Mucosa of descending colon (tissue), 3 donors: ENCODE data around the gene STX18. TPM values are rescaled to one million over a fixed set of nuclear protein-coding genes. Genes with fewer than 3 reads are reported as not detected.

Experiments used
- ATAC-seq: fragments of 200-7000 bp; cut with Tn5 transposase; one replicate; pipeline ENCODE4 v1.9.1; 2020; ENCODE audit warnings: mild to moderate bottlenecking, moderate library complexity
- DNase-seq, 3 donors: peaks; one replicate each; pipeline ENCODE4 v3.0.0-alpha.2; 2020
- H3K36me3 ChIP-seq: fragments of 200-600 bp; one replicate; pipeline ENCODE4 v1.8.0; 2021; ENCODE audit warnings: low read depth, mild to moderate bottlenecking
- H3K4me1 ChIP-seq: fragments of 200-600 bp; one replicate; pipeline ENCODE4 v1.8.0; 2021; ENCODE audit warnings: low read depth, mild to moderate bottlenecking
- H3K4me3 ChIP-seq: fragments of 200-600 bp; one replicate; pipeline ENCODE4 v1.8.0; 2021; ENCODE audit warnings: mild to moderate bottlenecking
- H3K9me3 ChIP-seq: fragments of 200-600 bp; one replicate; pipeline ENCODE4 v1.8.0; 2021; ENCODE audit warnings: mild to moderate bottlenecking
- CTCF ChIP-seq: fragments of 200-600 bp; IDR thresholded peaks from one replicate; pipeline ENCODE4 v1.8.0; 2022; ENCODE audit warnings: antibody characterized with exemption, mild to moderate bottlenecking
- intact Hi-C, 2 donors: fragments of 100-400 bp; cut with DNase I in 1 of 2; cut with micrococcal nuclease in 1 of 2; formaldehyde crosslinking; loops; one replicate each; pipeline versions ENCODE4 v1.11.0 to v1.11.1; 2022; cut with DNase I, micrococcal nuclease
- total RNA-seq, 3 donors: library from RNA; stranded (reverse); fragmentation: NEBNext Ultra II Directional in 2 of 3; extraction: Animal tissue kit (Norgen Biotek cat#: 25700) in 2 of 3; gene quantifications; one replicate each; pipeline versions ENCODE4 v1.2.1 to v1.2.4, GENCODE V29; 2021 to 2023
- donor health status: DM: no; HTN: no; CAD: no; lungs with moderate emphysema.
- donor health status: DM: no; HTN: no; CAD: no.
- donor health status: DM: no; HTN: yes; CAD: no.

The STX18 gene
- total RNA-seq, 3 donors from 2014 or later: 33.1 to 43.3 (median 36.3) TPM

DNA sequence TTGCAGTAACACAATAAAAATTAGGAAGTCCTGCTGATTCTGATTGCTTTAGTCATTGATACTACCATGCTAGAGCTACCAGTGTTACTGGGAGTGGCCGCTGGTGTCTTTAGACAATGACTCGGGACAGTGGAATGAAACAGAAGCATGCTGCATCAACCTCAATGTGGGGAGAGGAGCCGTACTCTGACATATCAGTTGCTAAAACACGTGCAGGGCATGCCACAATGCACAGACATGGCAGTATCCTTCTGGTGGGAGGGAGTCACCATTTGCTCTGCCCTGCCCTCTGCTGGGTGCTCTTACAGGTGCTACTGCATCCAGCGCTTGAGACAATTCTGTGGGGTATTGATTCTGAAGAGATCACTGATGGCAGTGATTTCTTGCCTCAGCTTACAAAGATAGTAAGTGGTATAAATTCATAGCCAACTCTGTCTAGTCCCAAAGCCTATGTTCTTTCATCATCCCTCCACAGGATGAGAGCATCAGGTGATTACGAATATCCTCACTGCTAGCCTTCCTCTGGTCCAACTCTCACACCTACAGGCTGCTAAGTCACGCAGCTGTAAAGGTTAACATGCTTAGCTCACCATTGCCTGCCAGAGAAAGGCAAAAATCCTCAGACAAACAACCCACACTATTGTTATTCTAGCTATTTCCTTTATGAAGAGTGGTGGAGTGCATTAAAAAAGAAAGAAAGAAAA lies 111.2 kb downstream of the STX18 start:
- DNase-seq: peak in 1 of 3 donors; percentile 44
- H3K4me3 ChIP-seq: no peak overlapping the region
- H3K4me1 ChIP-seq: no peaks in the 10 kb centered on the region
- no peaks in the 10 kb centered on the region for H3K9me3 ChIP-seq
- no peaks in the 10 kb centered on the region for H3K36me3 ChIP-seq
- intact Hi-C loops: no loop called here
- ATAC-seq: peak; percentile 77
- TF ChIP-seq CTCF: no peak

GRCh38 chr4:4428966-4429875 lies 112.6 kb downstream of the STX18 start:
- no peaks in the 10 kb centered on the region for H3K4me1 ChIP-seq
- ATAC-seq (no peak), DNase-seq (no peak)
- H3K9me3 ChIP-seq: no peaks in the 10 kb centered on the region
- TF ChIP-seq CTCF: no peak
- intact Hi-C loops: no loop called here
- no peaks in the 10 kb centered on the region for H3K36me3 ChIP-seq
- no peak overlapping the region for H3K4me3 ChIP-seq

DNA sequence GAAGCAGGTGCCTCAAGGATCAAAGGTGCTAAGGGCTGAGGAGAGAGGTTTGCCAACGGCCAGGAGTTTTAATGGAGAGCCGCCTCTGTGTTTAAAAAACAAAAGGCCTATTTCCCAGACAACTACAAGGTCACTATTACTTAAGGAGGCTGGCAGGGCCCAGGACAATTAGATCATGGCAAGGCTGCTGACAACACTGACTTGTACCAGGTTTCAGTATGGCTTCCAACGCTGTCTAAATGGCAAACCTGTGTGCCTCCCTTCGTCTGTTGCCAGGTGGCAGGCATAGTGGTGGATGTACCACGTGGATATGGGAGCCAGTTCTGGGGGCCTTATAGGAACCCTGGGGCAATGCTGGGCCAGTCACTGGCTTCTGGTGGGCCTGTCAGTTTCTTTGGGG lies 114.0 kb downstream of the STX18 start:
- no peaks in the 10 kb centered on the region for H3K9me3 ChIP-seq
- no peak for TF ChIP-seq CTCF
- no peak overlapping the region for H3K4me3 ChIP-seq
- DNase-seq (no peak), ATAC-seq (no peak)
- no peaks in the 10 kb centered on the region for H3K36me3 ChIP-seq
- intact Hi-C loops: no loop called here
- H3K4me1 ChIP-seq: no peaks in the 10 kb centered on the region

DNA sequence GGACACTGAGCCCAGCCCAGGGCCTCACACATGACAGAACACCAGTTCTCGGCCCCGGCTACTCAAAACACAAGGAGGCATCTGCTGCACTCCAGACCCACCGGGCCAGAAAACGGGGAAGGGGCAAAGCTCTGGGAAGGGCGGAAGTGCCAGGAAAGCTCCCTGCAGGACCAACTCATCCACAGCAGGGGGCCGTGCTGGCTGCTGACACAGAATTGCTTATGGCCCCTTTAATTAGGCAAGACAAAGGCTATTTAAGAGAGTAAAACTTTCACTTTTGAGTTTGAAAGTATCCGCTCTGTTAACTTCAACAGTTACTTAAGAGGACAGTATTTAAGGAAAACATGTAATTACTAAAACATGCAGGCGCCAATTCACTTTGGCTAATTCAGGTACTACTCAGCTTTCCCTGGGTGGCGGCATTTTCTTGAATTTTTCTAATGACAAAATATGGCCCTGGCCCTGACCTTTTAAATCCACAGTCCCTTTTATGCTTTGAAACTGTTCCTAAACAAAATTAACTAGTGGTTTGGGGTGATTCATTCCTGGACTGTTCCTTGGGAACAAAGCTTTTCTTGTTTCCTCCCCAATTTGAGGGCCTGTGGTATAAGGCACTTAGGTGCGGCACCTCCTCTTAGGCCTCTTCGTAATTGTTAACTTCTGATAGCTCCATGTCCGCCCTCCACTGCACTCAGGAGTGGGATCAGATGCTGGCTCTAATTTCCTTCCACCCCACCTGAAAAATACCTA lies 114.6 kb downstream of the STX18 start:
- no peak overlapping the region for H3K4me3 ChIP-seq
- DNase-seq (no peak), ATAC-seq (no peak)
- H3K4me1 ChIP-seq: no peaks in the 10 kb centered on the region
- H3K36me3 ChIP-seq: no peaks in the 10 kb centered on the region
- no peaks in the 10 kb centered on the region for H3K9me3 ChIP-seq
- intact Hi-C loops: no loop called here
- no peak for TF ChIP-seq CTCF

DNA sequence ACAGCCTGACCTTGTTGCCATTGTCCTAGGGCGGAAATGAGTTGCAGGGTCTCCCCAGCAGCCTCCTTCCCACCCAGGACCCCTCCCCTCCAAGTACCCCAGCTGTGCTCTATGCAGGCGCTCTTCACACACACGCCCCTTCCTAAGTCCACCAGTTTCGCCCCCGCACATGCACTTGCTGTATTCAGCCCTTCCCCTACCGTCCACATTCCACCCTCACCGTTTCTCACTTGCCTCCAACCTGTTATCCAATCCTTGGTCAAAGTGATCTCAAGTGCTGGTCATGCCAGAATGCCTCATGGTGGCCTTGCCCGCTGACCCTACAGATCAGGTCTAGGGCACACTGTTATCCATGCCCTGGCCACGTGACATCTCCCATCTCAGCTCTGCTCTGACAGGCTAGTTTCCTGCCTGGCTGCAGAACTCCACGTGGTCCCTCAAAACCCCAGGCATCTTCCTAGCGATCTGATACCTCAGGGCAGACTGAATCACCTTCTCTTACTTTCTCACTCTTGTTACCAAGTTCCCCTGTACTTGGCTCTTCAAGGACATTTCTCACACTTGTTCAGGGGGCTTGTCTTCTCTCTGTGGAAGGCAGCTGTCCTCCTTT lies 115.2 kb downstream of the STX18 start:
- H3K36me3 ChIP-seq: no peaks in the 10 kb centered on the region

More for the DNA sequence above, 115.2 kb downstream of the STX18 start:
- ATAC-seq (no peak), DNase-seq (no peak)
- Histone ChIP-seq H3K9me3 (no peaks in the 10 kb centered on the region), H3K4me3 (no peak overlapping the region), H3K4me1 (no peaks in the 10 kb centered on the region)
- intact Hi-C loops: no loop called here
- no peak for TF ChIP-seq CTCF
